ENCODE data around the gene SMU1. TPM values are rescaled to one million over a fixed set of nuclear protein-coding genes. Genes with fewer than 3 reads are reported as not detected.

SMU1 gene
- total RNA-seq, 1 experiment from 2014 or later = 14.5 TPM

DNA sequence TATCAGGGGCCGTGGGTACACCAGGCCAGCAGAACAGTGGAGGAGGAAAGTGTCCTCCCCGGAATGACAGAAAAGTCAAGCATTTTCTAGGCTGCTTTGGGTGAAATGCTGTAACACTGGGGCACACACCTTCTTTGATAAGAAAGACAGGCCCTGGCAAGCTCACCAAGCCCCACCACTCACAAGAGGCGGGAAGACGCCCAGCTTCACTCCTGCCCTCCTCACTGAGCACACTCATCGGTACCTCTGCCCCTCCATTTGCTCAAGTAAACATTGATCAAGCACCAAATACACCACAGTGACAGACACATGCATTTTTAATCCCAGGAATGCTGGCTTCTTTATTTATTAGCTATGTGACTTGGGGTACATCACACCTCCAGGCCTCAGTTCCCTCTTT is 47.6 kb upstream of the SMU1 start:
- ChIA-PET POLR2A (ENCODE audit: unreplicated experiment) (no interaction called here), CTCF (no interaction called here)
- H3F3A ChIP-seq (ENCODE audit: insufficient read depth, low read depth) = peaks cover 3% of the 10 kb centered on the region; the same call in 1 of the 2 replicates
- no peak overlapping the region for H2AFZ ChIP-seq
- no peak overlapping the region for H3K4me2 ChIP-seq
- no peaks in the 10 kb centered on the region for H3K9me3 ChIP-seq (ENCODE audit: insufficient read depth, low read depth)
- H3K36me3 ChIP-seq (ENCODE audit: low read depth) = no peaks in the 10 kb centered on the region
- H3K9me2 ChIP-seq (ENCODE audit: insufficient read depth) = no peaks in the 10 kb centered on the region
- no peak overlapping the region for H3K27ac ChIP-seq
- peaks cover 13% of the 10 kb centered on the region for H3K4me1 ChIP-seq (replicated peaks; ENCODE audit: insufficient read depth)
- no peak overlapping the region for H3K4me3 ChIP-seq
- intact Hi-C loops (cut with micrococcal nuclease; ENCODE audit: unreplicated experiment) = no loop called here
- TF ChIP-seq, protein P1, sequence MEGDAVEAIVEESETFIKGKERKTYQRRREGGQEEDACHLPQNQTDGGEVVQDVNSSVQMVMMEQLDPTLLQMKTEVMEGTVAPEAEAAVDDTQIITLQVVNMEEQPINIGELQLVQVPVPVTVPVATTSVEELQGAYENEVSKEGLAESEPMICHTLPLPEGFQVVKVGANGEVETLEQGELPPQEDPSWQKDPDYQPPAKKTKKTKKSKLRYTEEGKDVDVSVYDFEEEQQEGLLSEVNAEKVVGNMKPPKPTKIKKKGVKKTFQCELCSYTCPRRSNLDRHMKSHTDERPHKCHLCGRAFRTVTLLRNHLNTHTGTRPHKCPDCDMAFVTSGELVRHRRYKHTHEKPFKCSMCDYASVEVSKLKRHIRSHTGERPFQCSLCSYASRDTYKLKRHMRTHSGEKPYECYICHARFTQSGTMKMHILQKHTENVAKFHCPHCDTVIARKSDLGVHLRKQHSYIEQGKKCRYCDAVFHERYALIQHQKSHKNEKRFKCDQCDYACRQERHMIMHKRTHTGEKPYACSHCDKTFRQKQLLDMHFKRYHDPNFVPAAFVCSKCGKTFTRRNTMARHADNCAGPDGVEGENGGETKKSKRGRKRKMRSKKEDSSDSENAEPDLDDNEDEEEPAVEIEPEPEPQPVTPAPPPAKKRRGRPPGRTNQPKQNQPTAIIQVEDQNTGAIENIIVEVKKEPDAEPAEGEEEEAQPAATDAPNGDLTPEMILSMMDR (conservative IDR thresholded peaks at IDR 0.05) = no peak
- no peak for TF ChIP-seq EZH2 (IDR thresholded peaks at IDR 0.05; ENCODE audit: low read depth)
- H3K27me3 ChIP-seq (ENCODE audit: insufficient read depth, low read depth) = no peaks in the 10 kb centered on the region
- BruUV-seq (replicated peaks) = no TSS peak
- peaks cover 25% of the 10 kb centered on the region for H3K79me2 ChIP-seq (ENCODE audit: low read depth)
- H4K20me1 ChIP-seq (ENCODE audit: insufficient read depth) = no peaks in the 10 kb centered on the region
- no peak for DNase-seq

DNA sequence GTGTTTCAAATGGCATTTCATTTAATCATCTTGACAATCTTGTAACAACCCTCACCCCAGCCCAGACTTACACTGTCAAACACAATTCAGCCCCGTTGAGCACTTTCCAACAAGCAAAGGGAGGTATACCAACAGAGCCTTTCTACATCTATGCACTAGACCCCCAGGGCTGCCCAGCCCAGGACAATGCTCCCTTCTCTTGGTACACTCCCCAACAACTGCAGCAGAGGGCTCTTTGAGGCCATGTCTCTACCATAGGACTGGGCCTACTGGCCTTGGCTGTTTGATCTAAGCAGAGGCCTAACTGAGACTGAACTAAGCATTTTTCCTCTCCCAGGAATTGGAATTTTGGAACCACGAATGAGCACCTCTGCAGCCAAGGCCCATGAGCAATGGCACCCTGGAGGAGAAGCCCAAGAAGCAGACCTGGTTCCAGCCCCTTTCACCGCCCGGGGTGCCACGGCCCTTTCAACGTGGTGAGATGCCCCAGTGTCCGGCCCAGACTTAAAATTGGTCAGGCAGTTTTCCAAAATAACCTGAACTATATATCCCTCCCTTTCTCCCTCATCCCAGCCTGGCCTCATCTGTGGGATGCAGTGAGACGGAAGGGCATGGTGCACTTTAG is 47.0 kb upstream of the SMU1 start:
- Histone ChIP-seq H3K9me3 (ENCODE audit: insufficient read depth, low read depth) (no peaks in the 10 kb centered on the region), H3K27ac (no peak overlapping the region), H3K4me1 (replicated peaks; ENCODE audit: insufficient read depth) (peaks cover 9% of the 10 kb centered on the region), H3K4me3 (no peak overlapping the region), H3K36me3 (ENCODE audit: low read depth) (no peaks in the 10 kb centered on the region), H3K27me3 (ENCODE audit: insufficient read depth, low read depth) (no peaks in the 10 kb centered on the region), H3F3A (ENCODE audit: insufficient read depth, low read depth) (0 out of 2 replicates have a peak, but pooled peaks cover 3% of the 10 kb centered on the region), H2AFZ (no peak overlapping the region), H4K20me1 (ENCODE audit: insufficient read depth) (no peaks in the 10 kb centered on the region), H3K4me2 (no peak overlapping the region), H3K79me2 (ENCODE audit: low read depth) (peaks cover 20% of the 10 kb centered on the region), H3K9me2 (ENCODE audit: insufficient read depth) (no peaks in the 10 kb centered on the region)
- TF ChIP-seq EZH2 (IDR thresholded peaks at IDR 0.05; ENCODE audit: low read depth) = no peak
- TF ChIP-seq, protein P1 (conservative IDR thresholded peaks at IDR 0.05) = no peak
- ChIA-PET POLR2A (ENCODE audit: unreplicated experiment) (no interaction called here), CTCF (no interaction called here)
- no peak for DNase-seq
- BruUV-seq (replicated peaks) = no TSS peak
- intact Hi-C loops (cut with micrococcal nuclease; ENCODE audit: unreplicated experiment) = no loop called here

DNA sequence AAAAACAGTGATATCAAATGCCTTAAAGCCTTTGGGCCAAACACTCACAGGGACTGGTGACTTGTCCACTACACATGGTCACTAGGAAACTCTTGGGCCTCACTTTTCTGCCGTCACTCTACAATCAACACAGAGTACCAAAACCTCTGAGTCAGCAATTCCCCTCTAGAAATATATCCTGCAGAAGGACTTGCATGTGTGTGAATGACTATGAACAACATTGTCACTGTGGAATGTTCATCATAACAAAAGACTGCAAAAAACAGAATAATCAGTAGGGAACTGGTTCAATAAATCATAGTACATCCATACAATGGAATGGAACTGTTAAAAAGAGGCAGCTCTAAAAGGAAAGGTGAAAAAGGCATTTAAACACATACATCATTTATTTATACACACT is 44.1 kb upstream of the SMU1 start:
- no peaks in the 10 kb centered on the region for H3K36me3 ChIP-seq (ENCODE audit: low read depth)
- no peak for DNase-seq
- TF ChIP-seq, protein P1 (conservative IDR thresholded peaks at IDR 0.05) = no peak
- H3F3A ChIP-seq (ENCODE audit: insufficient read depth, low read depth) = peaks cover 6% of the 10 kb centered on the region; the same call in 1 of the 2 replicates
- H3K4me1 ChIP-seq (replicated peaks; ENCODE audit: insufficient read depth) = peaks cover 21% of the 10 kb centered on the region
- ChIA-PET CTCF (no interaction called here), POLR2A (ENCODE audit: unreplicated experiment) (no interaction called here)
- H3K79me2 ChIP-seq (ENCODE audit: low read depth) = peaks cover 8% of the 10 kb centered on the region; the same call in 1 of the 2 replicates
- H4K20me1 ChIP-seq (ENCODE audit: insufficient read depth) = no peaks in the 10 kb centered on the region
- no peak overlapping the region for H3K4me2 ChIP-seq
- no peaks in the 10 kb centered on the region for H3K9me3 ChIP-seq (ENCODE audit: insufficient read depth, low read depth)
- H3K4me3 ChIP-seq = no peak overlapping the region
- BruUV-seq (replicated peaks) = no TSS peak
- H2AFZ ChIP-seq = no peak overlapping the region
- no peaks in the 10 kb centered on the region for H3K9me2 ChIP-seq (ENCODE audit: insufficient read depth)
- intact Hi-C loops (cut with micrococcal nuclease; ENCODE audit: unreplicated experiment) = no loop called here
- H3K27me3 ChIP-seq (ENCODE audit: insufficient read depth, low read depth) = no peaks in the 10 kb centered on the region
- no peak overlapping the region for H3K27ac ChIP-seq

Data from PC-9 (cell line).